ENCODE results near the gene CKAP5. TPM values are rescaled to one million over a fixed set of nuclear protein-coding genes. Genes with fewer than 3 reads are reported as not detected.

The CKAP5 gene
- total RNA-seq, 4 donors from 2014 or later, result 30.7 to 42.3 (median 36.5) TPM

DNA sequence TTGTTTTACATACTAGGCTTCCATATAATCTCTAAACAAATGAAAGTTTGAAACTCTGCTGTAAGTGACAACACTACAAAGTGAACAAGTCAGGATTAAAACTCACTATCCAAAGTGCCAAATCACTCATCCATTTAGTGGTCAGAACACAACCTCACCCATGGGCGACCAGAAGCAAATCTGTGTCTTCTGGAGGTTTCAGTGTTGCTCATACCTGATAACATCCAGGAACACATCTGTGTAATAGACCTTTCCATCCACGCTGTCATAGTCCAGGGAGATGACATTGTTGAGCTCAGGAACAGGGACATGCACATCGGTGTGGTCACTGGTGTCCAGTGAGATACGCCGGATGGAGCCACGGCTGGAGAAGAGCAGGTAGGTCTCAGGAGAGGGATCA is 28.5 kb upstream of the CKAP5 start:
- TF ChIP-seq, protein P1, sequence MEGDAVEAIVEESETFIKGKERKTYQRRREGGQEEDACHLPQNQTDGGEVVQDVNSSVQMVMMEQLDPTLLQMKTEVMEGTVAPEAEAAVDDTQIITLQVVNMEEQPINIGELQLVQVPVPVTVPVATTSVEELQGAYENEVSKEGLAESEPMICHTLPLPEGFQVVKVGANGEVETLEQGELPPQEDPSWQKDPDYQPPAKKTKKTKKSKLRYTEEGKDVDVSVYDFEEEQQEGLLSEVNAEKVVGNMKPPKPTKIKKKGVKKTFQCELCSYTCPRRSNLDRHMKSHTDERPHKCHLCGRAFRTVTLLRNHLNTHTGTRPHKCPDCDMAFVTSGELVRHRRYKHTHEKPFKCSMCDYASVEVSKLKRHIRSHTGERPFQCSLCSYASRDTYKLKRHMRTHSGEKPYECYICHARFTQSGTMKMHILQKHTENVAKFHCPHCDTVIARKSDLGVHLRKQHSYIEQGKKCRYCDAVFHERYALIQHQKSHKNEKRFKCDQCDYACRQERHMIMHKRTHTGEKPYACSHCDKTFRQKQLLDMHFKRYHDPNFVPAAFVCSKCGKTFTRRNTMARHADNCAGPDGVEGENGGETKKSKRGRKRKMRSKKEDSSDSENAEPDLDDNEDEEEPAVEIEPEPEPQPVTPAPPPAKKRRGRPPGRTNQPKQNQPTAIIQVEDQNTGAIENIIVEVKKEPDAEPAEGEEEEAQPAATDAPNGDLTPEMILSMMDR (IDR thresholded peaks at IDR 0.05; ENCODE audit: low read depth), result no peak

GRCh38 chr11:46868912-46869311 is 22.8 kb upstream of the CKAP5 start:
- TF ChIP-seq, protein P1 (IDR thresholded peaks at IDR 0.05; ENCODE audit: low read depth), result no peak

- TF ChIP-seq, protein P1 (IDR thresholded peaks at IDR 0.05; ENCODE audit: low read depth), result no peak
These were observed 19.3 kb upstream of the CKAP5 start for GRCh38 chr11:46865340-46865739.

GRCh38 chr11:46860218-46860617 is 14.1 kb upstream of the CKAP5 start:
- TF ChIP-seq, protein P1 (IDR thresholded peaks at IDR 0.05; ENCODE audit: low read depth), result no peak

GRCh38 chr11:46858920-46859546 is 13.0 kb upstream of the CKAP5 start:
- TF ChIP-seq, protein P1 (IDR thresholded peaks at IDR 0.05; ENCODE audit: low read depth), result no peak

GRCh38 chr11:46857666-46858065 is 11.6 kb upstream of the CKAP5 start:
- TF ChIP-seq, protein P1 (IDR thresholded peaks at IDR 0.05; ENCODE audit: low read depth), result no peak

DNA sequence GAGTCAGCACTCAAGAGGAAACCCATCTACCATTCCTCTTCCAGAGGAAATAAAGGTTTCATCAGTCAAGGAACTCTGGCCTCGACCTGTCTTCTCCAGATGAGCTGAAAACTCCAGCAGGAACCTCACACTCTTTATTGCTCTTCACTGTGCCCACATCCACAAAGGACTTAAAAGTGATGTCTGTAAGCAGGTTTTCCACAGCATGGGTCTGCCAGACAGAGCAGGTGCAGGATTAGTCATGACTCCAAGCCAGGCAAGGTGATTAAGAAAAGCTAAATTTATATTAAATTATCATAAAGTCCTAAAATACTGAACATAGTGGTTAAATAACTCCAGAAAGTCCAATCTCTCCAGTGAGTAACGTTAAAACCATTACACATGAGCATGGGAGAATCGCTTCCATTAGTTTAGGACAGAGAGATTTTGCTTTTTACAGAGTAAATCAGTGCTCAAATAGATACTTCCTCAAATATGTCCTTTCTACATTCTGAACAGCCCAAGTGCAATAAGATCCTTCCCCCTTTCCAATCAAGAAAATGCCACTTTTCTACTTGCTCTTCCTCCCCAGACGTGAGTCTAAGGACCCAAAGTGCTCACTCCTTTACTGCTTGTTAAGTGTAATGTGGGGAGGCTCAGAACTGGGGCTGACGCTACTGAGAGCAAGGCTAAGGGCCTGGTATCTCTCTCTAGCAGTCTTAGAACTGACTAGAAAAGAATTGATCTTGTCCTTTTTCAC is 10.7 kb upstream of the CKAP5 start:
- TF ChIP-seq, protein P1 (IDR thresholded peaks at IDR 0.05; ENCODE audit: low read depth), result no peak
